Hair follicle dermal papilla cell (primary cell): ENCODE data around the gene MAK. TPM values are rescaled to one million over a fixed set of nuclear protein-coding genes. Genes with fewer than 3 reads are reported as not detected.

Experiments
- small RNA-seq: library from RNA; depleted of rRNA; stranded (forward); fragments of <200 nt; gene quantifications from one replicate; pipeline ENCODE3, GENCODE V24; 2012
- total RNA-seq: library from RNA; depleted of rRNA; stranded (reverse); fragments of >200 nt; gene quantifications from 2 replicates; pipeline ENCODE4 v1.2.3, GENCODE V29; 2012

MAK gene
- total RNA-seq: not detected in 2 replicates

DNA sequence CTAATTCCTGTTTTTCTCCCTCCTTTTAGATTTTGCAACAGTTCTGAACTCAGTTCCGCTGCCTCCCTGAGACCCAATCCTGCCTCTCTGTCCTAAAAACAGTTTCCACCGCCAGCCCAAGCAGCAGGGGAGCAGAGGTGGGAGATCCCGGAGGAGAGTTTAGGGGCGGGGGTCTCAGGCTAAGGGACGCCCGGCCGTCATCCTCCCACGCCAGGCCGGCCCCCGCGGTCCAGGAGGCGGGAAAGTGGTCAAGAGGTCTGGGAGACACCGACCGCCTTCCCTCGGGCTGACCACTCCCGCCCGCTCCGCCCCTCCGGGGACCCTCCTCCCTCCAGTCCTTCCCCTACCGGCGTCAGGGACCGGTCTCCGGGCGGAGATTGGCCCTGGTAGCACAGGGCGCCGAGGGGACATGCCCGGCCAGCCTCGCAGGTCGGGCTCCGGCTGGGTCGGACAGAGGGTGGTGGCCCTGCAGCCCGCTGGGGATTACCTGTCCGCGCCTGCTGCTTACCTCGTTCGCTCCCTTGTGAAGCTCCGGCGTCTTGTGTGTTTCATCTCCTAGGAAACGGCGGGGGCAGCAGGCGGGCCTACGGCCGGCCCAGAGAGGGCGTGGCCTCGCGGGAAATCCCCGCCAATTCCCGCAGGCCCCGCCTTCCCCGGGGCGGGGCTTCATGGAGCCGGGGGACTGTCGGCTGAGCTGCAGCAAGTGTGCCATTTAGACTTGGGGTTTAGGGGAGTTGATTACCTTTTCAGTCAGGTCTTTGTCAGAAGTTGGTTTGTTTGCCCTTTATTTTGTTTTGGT, at the start of gene MAK:
Gene MAK (minus strand): TSS at position 545 of the 799 bp plus-strand sequence. CDS start 7,891 bp downstream, outside the sequence.

DNA sequence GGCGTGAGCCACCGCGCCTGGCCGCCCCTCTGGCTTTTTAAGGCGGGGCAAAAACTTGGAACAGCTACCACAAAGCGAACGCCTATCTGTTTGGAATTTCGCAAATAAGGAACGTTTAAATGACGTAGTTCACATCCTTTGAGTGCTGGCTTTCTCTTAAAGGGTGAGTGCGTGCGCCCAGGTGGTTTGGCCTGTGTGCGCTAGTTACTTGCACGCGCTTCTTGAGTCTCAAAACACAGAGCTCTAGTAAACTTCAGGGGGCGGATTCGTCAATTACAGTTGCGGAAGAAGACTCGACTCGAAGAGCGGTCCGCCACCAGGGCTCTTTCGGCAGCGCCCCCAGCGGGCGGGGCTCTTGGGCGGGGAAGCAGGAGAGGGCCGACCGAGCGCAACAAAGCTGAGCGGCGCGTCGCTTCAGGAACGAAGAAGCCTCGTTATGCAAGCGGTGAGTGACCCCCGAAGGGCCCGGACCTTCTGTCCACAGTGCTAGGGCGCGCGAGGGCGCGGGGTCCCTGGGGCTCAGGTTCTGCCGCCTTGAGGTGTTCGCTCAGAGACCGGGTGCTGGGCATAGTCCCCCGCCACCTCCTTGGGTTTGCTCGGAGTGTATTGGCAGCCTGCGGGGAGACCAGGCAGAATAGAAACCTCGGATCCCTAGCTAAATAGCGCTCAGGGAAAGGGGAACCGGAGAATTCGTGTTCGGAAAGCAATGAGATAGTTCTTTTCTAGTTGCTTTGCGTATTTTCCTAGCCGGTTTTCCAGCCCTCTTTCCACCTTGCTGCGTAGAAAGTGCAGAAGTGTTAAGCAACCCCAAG, 48.6 kb upstream of the MAK start, which contains the start of gene SYCP2L:
Gene SYCP2L (plus strand): TSS at position 362 of the 812 bp plus-strand sequence. CDS start 75 bp downstream, at position 437.

DNA sequence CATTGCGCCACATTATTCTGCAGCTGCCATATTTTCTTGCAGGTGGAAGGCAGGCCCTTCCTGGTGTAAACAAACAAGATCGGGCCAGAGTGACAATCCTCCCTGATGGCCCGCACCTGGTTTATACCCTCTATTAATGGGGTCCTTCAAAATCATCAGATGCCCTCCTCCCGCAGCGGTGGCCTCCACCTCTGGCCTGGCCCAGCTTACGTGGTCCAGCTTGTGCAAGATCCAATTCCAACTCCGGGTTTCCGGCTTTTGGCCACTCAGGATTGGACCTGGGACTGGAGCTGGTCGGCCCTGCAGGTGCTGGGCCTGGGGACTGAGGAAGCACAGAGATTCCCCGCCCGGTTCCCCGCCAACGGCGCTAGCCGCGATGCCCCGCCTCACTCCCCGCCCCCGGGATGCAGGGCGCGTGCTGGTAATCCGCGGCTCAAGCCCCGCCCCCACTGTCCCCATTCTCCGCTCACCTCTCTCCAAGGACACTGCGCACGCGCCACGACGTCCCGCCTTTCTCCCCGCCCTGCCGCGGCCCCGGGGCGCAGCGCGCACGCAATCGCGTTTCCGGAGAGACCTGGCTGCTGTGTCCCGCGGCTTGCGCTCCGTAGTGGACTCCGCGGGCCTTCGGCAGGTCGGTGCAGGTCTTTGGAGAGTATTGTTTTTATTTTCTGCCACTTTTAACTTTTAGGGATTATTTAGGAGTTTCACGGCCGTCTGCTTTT, 90.9 kb downstream of the MAK start, which contains the start of gene TMEM14B:
Gene TMEM14B (plus strand): TSS at position 555 of the 722 bp plus-strand sequence. CDS start 1,441 bp downstream, outside the sequence.

DNA sequence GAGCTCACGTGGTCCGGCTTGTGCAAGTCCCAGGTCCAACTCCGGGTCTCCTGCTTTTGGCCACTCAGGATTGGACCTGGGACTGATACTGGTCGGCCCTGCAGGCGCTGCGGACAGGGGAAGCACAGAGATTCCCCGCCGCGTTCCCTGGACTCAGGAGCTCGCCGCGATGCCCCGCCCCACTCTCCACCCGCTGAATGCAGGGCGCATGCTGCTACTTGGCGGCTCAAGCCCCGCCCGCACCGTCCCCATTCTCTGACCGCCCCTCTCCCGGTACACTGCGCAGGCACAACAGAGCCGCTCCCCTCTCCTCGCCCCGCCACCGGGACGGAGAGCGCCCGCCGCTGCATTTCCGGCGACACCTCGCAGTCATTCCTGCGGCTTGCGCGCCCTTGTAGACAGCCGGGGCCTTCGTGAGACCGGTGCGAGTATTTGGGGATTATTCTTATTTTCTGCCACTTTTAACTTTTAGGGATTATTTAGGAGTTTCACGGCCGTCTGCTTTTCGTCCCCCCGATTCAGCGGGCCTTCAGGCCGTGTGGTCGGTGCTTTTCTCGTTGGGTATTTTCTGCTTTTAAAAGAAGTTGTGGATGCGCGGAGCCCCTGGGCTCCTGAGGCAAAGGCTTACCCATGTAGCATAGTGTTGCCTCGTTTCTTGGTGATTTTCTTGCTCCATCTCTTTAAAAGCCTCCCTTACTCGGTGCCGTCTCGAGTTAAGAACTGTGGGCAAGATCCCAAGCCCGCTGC, 115.3 kb downstream of the MAK start, which contains the start of gene TMEM14C:
Gene TMEM14C (plus strand): TSS at position 251 of the 747 bp plus-strand sequence. CDS start 1,544 bp downstream, outside the sequence.

Small RNA genes within 50 kb of the gene (small RNA-seq; reads per million reads assigned to genes)
- not detected for gene RNA5SP203

Other genes starting within 250 kb of the MAK start
- 0.81 TPM in 1 of 2 replicates, not detected in the other for gene C6orf52, start 143.9 kb downstream of the MAK start, total RNA-seq
- 15.1 and 18.2 TPM in 2 replicates for gene PAK1IP1, start 143.6 kb downstream of the MAK start, total RNA-seq
- gene TMEM14C, start 115.5 kb downstream of the MAK start, total RNA-seq: 92.0 and 93.6 TPM in 2 replicates
- gene TMEM14B, start 90.7 kb downstream of the MAK start, total RNA-seq: 41.4 and 45.5 TPM in 2 replicates
- gene GCM2, start 43.5 kb upstream of the MAK start, total RNA-seq: not detected in 2 replicates
- gene SYCP2L, start 48.5 kb upstream of the MAK start, total RNA-seq: 0.16 TPM in 1 of 2 replicates, not detected in the other
- gene ELOVL2, start 205.8 kb upstream of the MAK start, total RNA-seq: 0.65 and 0.85 TPM in 2 replicates